ENCODE results near the gene REP15.
"Not testable (repeated sequence)": the region's sequence is repeated elsewhere in the genome, so short reads cannot be mapped to it uniquely, and the experiment has no call there.

Gene REP15, protein sequence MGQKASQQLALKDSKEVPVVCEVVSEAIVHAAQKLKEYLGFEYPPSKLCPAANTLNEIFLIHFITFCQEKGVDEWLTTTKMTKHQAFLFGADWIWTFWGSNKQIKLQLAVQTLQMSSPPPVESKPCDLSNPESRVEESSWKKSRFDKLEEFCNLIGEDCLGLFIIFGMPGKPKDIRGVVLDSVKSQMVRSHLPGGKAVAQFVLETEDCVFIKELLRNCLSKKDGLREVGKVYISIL

DNA sequence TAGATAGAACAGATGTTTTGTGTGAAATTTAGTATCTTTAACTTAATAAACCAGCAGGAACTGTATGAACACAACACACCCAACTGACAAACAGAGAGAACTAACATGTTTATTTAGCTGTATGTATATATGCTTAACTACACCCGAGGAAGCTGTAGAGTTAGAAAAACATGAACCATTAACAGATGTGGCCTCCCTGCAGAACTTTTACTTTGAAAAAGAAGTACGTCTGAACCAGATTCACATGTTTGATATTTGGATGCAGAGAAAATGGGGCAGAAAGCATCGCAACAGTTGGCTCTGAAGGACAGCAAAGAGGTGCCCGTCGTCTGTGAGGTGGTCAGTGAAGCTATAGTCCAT is at the start of gene REP15:
REP15 (plus strand) TSS at position 155 of the 360 bp plus-strand sequence; CDS start at position 271, 116 bp downstream.
- no peak for DNase-seq

DNA sequence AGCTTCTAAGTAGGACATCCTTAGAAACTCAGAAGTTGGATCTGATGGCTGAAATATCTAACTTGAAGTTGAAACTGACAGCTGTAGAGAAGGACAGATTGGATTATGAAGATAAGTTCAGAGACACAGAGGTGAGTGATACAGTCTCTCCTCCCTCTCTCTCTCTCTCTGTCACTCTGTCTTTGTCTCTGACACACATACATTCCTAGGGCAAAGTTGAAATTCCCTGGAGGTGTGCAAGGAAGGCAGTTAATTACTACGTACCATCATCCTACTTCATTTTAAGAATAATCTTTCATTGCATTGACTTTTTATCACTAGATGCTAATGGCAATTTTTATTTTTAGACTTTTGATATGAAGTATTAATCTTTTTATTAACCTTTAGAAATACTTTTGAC is 46.2 kb upstream of the REP15 start:
- DNase-seq, result no peak

GRCh38 chr12:27651201-27651600 is 45.0 kb upstream of the REP15 start:
- no peak for DNase-seq

GRCh38 chr12:27652174-27652763 is 44.0 kb upstream of the REP15 start:
- no peak for DNase-seq

GRCh38 chr12:27653661-27654060 is 42.6 kb upstream of the REP15 start:
- DNase-seq, result no peak

DNA sequence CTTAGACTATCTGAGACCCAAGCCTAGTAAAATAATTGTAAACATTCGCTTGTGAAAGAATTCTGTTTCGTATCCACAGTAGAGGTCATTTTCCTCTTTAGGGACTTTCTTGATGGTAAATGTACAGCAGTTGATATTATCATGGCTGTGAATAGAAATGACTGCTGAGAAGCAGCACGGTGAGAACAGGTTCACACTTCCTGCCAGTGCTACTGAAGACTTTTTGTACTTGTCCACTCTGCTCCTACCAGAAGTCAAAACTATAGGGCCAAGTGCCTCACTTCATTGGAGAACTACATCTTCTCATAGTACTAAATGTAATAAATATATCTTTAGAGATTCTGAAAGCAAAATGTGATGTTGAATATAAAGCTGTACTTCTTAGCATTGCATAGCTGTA is 40.8 kb upstream of the REP15 start:
- DNase-seq, result not testable (repeated sequence)

DNA sequence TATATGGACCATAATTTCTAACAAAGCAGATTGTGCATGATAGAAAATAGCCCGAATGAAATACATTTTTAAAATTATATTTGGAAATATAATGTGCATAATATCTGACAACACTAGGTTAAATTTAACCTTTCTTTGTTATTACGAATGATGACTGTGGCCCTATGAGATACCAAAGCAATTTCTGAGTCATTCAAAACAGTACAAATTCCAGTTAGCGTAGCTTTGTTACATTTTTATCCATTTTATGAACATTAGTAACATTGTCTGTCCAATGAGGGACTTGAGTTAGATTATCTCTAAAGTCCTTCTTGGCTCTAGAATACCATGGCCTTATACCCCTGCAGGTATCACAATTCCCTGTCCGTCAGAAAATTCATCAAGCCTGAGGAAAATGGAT is 39.0 kb upstream of the REP15 start:
- no peak for DNase-seq

- DNase-seq, result no peak
These were observed 30.5 kb upstream of the REP15 start for GRCh38 chr12:27665704-27666103.

DNA sequence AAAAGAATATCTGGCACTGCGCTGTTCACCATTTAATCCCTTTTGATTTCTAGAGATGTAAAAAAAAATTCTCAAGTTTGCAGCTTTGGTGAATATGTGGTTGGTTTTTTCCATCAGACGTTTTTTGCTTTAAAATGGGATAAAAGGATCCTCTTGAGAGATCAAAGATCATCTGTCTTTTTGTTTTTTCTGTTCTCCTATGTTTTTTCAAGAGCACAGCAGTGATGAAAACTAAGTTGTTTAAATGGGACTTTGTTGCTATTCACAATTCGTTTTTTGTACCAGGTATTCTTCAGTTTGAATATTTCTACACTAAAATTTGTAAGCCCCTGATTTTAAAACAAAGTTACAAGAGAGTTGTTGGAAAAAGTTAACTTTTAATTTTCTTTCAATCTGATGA is 29.7 kb upstream of the REP15 start:
- no peak for DNase-seq

GRCh38 chr12:27667540-27667939 is 28.7 kb upstream of the REP15 start:
- DNase-seq, result no peak

- DNase-seq, result no peak
These were observed 24.2 kb upstream of the REP15 start for GRCh38 chr12:27672051-27672450.

GRCh38 chr12:27672643-27673042 is 23.6 kb upstream of the REP15 start:
- DNase-seq, result no peak

GRCh38 chr12:27673101-27673718 is 23.0 kb upstream of the REP15 start:
- no peak for DNase-seq

- DNase-seq, result no peak
These were observed 21.3 kb upstream of the REP15 start for GRCh38 chr12:27674989-27675388.

DNA sequence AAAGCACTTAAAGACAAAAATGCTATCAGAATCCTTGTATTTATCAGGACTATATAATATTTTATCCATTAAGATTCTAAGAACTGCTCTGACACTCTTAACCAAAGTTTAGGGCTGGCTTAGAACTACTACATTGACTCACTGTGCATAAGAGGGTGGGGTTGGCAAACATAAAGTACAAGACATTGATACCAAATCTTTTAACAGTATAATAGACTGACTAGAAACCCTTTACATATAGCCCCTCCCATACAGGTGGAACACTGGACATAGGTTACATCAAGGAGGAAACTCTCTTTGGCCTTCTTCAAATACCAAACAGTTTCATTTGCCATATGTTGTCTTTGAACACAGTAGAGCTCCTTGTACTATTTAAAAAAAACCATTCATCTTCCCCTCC is 15.6 kb upstream of the REP15 start:
- no peak for DNase-seq

- no peak for DNase-seq
These were observed 13.7 kb upstream of the REP15 start for GRCh38 chr12:27682534-27682933.

- DNase-seq, result no peak
These were observed 11.0 kb upstream of the REP15 start for GRCh38 chr12:27685274-27685673.

- no peak for DNase-seq
These were observed 10.1 kb upstream of the REP15 start for GRCh38 chr12:27686147-27686546.

DNA sequence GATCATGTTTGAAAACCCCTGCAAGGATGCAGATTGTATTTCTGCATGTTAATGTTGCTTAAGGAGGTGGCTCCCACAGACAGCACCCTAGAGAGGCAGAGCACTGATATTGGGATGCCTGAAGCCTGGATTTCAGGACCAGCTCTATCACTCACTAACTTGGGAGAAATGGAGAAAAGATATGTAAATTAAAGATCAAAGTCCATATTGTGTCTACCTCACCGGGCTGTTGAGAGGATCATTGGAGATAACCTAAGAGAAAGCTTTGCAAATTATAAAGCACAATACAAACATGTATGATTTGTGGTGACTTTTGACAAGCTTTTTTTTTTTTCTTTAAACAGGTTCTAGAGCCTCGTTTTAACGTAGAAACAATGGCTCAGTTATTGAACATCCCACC is 7.6 kb upstream of the REP15 start:
- no peak for DNase-seq

GRCh38 chr12:27689558-27690180 is 6.6 kb upstream of the REP15 start:
- no peak for DNase-seq

DNA sequence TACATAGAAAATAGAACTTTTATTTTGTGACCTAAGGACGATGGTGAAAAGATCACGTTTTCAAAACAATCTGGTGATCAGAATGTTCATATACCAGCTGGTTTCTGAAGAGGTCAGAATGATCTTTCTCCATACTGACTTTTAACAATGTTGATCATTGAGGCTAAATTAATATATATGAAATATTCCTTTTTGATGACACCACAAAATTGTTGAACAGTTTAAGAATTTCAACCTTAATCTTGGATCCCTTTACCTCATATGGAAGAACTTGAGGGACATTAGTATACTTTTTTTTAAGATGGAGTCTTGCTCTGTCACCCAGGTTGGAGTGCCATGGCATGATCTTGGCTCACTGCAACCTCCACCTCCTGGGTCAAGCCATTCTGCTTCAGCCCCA is 2.8 kb upstream of the REP15 start:
- DNase-seq, result no peak

- DNase-seq, result no peak
These were observed 523 bp upstream of the REP15 start for GRCh38 chr12:27695556-27696292.

- no peak for DNase-seq
These were observed 767 bp downstream of the REP15 start for GRCh38 chr12:27696864-27697564.
